ENCODE data around the gene ATG10.

DNA sequence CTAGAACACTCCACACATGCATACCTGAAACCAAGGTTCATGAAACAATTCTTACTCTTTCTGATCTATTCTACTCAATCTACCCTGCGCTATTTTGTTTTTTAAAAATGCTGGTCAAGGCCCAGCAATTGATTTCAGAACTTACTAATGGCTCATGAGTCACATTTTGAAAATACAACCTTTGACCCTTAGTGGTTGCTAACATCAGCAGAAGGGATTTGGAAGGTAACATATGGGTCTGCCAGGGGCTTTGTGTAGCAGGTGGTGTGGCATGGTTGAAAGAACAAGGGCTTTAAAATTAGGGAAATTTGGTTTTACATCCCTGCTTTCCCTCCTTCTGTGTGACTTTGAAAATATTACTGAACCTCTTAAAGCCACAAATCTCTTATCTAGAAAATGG, 101.4 kb downstream of the ATG10 start:
- TF ChIP-seq CTCF (IDR thresholded peaks at IDR 0.05) (no peak), POLR2A (IDR thresholded peaks at IDR 0.05) (no peak)

All from lower leg skin (tissue), 3 donors.